Globus pallidus (tissue), 1 donor: ENCODE measurements around the gene TRIM14.

Experiments
- DNase-seq: peaks from one replicate; pipeline ENCODE4 v3.0.0-alpha.2; 2015; ENCODE audit warnings: low spot score

Gene TRIM14, protein sequence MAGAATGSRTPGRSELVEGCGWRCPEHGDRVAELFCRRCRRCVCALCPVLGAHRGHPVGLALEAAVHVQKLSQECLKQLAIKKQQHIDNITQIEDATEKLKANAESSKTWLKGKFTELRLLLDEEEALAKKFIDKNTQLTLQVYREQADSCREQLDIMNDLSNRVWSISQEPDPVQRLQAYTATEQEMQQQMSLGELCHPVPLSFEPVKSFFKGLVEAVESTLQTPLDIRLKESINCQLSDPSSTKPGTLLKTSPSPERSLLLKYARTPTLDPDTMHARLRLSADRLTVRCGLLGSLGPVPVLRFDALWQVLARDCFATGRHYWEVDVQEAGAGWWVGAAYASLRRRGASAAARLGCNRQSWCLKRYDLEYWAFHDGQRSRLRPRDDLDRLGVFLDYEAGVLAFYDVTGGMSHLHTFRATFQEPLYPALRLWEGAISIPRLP

DNA sequence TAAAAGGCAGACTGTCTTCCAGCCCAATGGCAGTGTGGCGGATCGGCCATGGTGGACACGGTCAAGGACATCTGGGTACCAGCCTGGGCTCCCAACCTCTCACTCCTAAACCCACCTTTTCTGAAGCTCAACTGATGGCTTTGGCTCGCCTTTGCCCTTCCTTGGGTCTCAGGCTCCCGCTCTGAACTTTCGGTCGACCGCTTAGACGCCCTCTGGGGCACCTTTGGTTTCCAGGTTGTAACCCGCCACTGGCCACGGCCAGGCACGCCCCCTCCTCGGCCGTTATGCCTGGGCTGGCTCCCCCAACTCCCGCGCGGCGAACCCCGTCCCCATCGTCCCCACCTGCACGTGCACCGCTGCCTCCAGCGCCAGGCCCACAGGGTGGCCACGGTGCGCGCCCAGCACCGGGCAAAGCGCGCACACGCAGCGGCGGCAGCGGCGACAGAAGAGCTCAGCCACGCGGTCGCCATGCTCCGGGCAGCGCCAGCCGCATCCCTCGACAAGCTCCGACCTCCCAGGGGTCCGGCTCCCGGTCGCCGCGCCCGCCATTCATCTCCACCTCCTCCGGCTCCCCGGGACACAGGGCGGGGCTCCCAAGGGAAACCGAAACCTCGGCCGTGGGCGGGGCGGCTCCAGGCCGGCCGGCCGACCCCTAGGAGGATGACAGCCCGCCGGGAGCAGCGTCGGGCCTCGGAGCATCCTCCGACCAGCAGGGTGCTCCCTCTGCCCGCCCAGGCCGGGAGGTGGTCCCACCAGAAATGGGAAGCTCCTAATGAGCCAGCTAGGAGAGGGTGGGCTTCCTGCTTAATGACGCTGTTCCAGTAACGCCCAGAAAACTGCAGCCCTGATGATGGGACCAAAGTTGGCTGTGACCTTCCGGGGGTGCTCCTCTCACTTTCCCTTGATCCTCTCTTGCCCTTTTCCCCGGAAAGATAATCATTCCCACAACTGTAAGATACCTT lies at the start of gene TRIM14:
Gene TRIM14 (minus strand): TSS at position 583 of the 962 bp plus-strand sequence. CDS start 34 bp downstream, at position 549.
- no peak for DNase-seq

DNA sequence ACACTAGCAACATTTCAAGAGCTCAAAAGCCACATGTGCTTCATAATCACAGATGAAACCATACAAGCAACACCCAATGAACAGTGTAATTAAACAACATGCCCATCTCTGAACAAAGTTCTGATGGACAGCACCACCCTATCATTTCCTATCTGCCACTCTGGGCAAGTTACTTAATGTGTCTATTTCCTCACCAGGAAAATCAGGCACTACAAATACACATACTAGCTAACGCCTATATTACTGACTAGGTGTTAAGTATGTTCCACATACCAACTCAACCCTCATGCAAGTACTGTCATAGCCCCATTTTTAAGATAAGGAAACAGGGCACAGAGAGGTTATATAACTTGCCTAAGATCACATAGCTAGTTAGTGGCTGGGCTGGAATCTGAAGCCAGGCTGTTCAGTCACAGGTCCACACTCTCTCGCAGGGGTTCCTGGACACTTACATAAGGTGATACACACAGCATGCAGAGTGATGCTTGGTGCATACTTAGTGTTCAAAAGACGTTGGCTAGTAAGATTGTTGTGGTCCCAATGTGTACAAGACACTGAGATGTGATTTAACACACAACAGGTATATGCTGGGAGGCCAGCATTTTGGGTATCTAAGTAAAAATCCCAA lies 49.2 kb upstream of the TRIM14 start:
- DNase-seq = no peak

DNA sequence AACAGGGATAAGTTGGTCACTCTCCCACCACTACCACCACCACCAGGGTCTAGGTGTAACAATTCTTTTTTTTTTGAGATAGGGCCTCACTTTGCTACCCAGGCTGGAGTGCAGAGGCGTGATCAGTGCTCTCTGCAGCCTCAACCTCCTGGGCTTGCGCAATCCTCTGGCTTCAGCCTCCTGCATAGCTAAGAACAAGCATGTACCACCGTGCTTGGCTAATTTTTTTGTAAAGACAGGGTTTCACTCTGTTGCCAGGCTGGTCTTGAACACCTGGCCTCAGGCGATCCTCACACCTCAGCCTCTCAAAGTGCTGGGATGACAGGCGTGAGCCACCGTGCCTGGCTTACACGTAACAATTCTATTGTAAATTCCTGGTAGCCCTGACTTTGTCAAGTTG lies 45.9 kb upstream of the TRIM14 start:
- no peak for DNase-seq

DNA sequence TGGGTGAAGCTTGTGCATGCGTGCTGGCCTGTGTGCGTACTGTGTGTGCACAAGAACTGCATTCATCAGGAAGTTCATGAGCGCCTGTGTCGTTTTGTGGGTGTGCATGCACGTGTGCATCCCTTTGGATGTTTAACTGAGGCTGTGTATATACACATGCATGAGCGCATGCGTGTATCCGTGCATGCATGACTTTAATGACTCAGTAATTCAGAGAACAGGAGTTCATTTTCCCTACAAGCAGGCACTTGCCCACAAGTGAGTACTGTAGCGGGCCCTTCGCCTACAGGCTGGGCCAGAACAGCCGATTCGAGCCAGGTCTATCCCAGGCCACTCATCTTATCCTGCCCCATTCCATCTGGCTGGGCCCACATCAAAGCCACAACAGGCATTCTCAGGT lies 43.6 kb upstream of the TRIM14 start:
- DNase-seq = no peak

DNA sequence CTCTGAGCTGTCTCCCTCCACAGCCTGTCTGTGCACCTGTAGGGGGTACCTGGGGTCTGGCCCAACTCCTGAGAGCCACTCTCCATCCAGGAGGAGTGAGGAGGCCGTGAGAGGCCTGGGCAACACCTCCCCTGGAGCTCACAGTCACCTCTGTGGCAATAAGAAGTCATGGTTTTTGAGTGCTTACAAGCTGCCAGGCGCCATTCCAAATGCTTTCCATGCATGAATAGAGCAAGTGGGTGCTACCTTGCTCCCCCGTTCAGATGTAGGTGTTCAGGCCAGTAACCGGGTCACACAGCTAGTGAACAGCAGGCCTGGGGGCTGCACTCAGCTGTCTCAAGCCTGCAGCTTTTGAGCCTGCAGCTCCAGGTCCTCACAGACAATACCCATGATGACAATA lies 42.8 kb upstream of the TRIM14 start:
- no peak for DNase-seq

DNA sequence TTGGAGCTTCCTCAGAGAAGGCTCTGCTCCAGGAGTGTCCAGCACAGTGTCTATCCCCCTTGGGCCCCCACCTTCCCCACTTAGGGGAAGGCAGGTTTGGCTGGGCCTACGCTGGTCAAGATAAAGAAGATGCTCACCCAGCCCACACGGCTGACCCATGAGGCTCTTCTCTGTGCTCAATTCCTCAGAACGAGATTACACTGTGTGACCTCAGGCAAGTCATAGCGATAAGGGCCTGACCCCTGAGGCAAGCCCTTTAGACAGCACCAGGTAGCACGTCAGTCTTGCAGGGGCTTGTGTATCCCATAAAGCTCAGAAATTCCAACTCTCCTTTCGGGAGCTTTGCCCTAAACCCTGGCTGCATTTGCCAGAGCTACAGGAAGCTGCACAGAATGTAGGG lies 40.8 kb upstream of the TRIM14 start:
- DNase-seq = no peak

DNA sequence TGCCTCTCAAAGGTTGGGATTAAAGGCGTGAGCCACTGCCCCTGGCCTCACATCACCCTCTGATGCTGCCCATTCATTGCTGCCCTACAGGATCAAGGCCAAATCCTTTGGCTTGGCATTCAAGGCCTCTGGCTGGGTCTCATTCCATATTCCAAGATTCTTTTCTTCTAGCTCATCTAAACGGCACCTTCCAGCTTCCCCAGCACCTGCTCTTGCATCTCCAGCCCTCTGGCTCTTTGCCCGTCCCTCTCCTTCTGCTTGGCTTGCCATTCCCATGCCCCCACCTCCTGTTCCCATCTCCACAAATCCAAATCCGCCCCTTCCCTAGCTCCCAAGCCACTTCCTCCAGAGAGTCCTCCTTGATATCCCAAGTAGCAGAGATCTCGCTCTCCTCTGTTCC lies 40.3 kb upstream of the TRIM14 start:
- DNase-seq = no peak

DNA sequence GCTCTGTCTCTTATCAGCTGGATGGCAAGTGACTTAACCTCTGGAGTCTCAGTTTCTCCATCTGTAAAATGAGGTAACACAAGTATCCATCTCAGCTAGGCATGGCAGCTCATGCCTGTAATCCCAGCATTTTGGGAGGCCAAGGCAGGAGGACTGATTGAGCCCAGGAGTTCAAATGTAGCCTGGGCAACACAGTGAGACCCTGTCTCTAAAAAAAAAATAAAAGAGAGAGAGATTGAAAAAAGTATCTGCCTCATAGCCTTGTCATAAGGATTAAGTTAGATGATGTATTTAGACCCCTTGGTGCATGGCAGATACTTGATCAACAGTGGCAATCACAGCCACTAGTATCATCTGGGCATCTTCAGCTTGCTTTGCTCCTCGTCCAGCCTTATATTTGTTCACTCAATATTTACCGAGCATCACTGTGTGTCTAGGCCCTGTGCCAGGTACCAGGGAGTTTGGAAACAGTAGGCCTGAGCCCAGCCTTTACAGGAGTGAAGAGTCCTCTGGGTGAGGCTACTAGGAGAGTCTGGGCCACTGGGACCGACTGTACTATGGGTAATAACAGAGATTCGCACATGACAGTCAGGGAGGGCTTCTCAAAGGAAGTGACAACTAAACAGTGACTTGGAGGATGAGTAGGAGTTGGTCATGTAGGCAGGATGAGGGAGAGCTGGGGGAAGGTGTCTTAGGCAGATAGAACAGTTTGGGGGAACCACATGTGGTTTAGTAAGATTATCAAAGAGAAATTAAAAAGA lies 39.2 kb upstream of the TRIM14 start:
- DNase-seq = no peak

DNA sequence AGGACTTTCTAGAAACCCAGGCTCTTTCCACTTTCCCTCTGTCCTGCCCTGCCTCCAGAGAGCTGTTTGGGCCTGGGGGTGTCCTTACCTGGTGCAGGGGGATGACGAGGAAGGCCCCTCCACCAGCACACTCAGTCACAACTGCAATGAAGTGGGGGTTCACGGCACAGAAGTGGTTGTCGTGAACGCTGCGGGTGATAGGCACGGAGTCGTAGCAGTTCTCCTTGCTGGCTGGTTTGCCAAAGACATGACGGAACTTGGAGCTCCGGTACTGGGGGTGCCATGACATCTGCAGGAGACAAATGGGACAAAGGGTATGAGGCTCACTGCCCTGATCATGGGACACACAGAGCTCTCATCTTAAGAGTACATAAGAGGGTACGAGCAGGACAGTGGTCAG lies 38.4 kb upstream of the TRIM14 start:
- no peak for DNase-seq

DNA sequence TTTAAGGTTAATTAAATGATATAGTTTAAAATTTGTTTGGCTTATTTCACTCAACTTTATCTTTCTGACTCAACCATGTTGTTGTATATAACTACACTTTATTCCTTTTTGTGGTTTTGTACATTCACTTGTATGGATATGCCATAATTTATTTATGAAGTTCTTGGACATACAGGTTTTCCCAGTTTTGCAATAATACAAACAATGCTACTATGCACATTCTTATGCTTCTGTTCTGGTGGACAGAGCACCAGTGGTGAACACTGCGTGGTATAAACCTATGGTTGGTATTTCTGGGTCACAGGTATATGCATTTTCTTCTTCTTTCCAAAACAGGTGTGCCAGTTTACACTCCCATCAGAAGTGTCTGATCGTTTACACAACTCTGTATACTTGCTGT lies 35.7 kb upstream of the TRIM14 start:
- no peak for DNase-seq

DNA sequence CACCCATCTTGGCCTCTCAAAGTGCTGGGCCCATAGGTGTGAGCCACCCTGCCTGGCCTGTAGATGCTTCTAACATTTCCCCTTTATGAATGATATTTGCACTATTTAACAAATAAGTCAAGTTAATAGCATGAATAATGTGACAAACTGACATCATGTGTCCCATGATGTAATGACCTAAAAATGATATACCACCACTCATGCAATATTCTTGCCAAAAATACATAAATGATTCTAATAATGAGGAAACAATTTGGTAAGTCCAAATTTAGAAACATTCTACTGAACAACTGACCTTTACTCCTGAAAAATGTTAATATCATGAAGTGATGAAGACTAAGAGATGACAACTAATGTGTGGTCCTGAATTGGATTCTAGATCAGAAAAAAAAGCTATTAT lies 33.5 kb upstream of the TRIM14 start:
- DNase-seq = no peak

DNA sequence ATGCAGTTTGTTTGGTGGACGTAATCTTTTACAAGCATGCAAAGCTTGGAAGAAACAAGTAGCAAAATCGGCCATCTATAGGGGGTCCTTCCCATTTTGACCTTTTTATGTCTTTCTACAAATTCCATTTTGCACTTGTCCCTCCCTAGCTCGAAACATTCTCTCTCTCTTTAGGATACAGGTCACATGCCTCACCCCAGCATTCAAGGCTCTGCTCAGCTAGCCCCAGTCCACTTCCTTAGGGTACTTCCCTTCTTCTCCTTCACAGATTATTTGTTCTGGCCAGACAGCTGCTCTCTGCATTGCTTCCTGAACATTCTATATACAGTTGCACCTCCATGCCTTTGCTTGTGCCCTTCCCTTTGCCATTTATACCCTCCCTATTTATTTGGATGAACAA lies 31.7 kb upstream of the TRIM14 start:
- DNase-seq = no peak

DNA sequence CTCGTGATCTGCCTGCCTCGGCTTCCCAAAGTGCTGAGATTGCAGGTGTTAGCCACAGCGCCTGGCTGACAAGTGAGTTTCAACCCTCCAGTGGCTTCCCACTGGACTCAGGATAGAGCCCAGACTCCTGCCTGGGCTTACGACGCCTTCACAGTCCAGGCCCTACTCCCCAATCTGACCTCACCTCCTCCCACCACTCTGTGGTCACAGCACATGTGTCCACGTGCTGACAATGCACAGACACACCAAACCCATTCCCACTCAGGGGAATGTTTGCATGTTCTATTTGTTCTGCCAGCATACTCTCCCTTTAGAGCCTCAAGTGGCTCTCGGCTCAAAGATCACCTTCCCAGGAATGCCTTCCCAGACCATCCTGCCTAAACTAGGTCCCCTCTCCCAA lies 31.1 kb upstream of the TRIM14 start:
- no peak for DNase-seq

DNA sequence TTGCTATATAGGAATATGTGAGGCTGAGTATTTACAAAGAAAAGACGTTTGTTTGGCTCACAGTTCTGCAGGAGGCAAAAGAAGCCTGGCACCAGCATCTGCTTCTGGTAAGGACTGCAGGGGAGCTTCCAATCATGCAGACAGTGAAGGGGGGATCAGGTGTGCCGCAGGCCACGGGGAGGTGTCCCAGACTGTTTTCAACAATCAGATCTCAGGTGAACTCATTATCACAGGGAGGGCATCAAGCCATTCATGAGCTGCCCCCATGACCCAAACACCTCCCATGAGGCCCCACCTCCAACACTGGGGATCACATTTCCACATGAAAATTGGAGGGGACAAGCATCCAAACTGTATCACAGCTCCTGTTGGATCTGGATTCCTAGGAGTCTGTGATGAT lies 30.4 kb upstream of the TRIM14 start:
- DNase-seq = no peak

DNA sequence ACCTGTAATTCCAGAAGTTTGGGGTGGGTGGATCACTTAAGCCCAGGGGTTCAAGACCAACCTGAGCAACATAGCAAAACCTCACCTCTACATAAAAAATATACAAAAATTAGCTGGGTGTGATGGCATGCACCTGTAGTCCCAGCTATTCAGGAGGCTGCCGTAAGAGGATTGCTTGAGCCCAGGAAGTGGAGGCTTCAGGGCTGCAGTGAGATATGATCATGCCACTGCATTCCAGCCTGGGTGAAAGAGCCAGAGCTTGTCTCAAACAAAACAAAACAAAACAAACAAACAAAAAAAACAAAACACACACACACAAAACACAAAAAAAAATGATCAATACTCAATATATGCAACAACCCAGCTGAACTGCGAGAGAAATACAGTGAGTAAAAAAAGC lies 29.5 kb upstream of the TRIM14 start:
- no peak for DNase-seq

DNA sequence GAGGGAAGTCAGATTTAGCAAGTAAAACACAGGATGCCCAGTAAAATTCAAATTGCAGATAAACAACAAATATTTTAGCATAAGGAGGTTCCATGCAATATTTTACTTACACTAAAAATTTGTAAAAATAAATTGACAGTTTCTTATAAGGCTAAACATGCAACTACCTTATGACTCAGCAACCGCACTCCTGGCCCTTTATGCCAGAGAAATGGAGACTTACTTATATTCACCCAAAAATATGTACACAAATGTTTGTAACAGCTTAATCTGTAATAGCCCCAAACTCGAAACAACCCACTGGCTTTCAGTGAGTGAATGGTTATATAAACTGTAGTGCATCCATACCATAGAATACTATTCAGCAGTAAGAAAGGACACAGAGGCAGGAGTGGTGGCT lies 28.6 kb upstream of the TRIM14 start:
- no peak for DNase-seq

DNA sequence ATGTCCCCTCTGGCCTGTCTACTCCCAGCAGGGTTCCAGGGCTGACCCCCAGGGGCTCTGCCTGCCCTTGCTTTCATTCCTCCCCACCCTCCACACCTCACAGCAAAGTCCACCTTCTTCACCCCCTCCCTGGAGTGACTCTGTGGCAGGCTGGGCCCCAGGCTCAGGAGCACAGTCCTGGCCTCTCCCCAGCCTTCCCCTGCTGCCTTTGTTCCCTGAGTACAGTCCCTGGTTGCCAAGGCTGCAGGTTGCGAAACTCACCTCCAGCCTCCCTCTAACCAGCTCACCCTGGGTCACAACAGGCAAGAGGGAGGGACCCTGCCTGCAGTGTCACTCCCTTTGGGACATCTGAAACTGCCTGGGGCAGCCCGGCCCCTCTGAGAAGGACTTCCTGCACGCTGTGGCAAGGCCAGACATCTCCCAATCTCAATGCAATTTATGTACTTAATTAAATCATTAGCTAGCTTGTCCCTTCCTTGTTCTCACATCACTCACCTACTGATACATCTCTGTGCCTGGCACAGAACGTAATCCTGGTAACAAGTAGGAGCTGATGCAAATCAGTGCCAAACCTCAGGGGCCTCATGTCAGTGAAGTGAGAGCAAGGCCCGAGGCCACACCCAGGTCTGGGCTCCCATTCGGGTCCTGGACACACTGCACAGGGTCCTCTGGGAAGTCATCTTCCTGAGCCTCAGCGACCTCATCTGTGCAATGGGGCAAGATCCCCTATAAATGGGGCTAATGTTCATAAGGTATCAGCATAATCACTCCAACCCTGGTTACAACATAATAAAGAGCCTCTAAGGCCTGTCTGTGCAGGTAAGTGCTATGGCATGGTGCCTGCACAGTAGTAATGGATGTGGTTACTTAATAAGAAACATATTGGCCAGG lies 27.3 kb upstream of the TRIM14 start:
- DNase-seq = no peak

DNA sequence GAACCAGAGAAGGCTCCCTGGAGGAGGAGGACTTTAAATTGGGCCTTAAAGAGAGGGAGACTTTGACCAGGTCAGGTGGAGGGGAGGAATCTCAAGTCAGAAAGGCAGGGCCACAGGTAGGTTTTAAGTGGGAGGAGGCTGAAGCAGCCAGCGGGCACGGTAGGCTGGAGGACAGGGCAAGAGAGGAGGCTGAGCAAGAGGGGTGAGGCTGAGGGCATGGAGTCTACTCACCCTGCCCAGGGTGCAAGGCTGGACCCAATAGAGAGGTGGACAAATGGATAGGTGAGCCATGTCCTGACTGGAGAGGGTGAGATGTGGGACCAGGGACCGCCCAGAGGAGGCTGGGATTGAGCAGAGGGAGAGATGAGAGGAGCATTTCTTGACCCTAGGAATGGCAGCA lies 25.6 kb upstream of the TRIM14 start:
- no peak for DNase-seq

DNA sequence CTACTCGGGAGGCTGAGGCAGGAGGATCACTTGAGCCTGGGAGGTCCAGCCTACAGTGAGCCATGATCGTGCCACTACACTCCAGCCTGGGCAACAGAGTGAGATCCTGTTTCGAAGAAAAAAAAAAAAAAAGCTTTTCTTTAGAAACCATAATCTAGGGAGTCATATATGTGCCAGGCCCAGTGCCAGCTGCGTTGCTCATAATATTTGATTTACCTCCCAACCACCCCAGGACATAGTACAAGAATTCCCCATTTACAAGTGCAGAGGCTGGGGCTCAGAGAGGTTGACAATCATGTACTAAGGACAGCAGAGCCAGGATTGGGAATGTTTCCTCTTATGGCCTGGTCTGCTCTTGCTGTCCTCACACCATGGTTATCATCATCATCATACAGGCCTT lies 25.1 kb upstream of the TRIM14 start:
- DNase-seq = no peak

DNA sequence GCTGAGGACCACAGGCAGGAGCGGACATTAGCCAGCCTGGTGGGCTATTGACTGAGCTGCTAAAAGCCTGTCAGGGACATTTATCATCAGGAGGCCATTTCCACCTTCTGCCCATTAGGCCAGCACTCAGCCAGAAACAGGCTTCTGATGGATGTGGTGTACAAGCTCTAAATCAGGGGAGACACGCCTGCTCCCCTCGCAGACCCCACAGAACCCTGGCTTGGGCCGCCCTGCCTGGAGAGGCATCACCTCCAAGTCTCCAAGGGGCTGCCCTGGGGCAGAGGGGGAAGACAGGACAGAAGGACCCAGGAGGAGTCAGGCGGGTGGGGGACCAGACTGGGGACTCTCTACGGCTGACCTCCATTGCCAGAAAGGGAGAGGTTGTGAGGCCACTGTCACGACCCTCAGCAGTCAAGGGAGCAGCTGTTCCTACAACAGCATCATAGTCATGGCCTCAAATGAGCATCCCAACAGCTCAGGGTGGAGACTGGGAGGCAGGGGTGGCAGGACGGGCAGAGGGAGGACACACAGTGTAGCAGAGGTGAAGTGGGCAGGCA lies 24.0 kb upstream of the TRIM14 start:
- no peak for DNase-seq
